ENCODE results near the gene SCAMP1. TPM values are rescaled to one million over a fixed set of nuclear protein-coding genes. Genes with fewer than 3 reads are reported as not detected.
A peak's percentile ranks its signal among the peaks of the same experiment; 100 is the strongest.

Gene SCAMP1
- total and polyA plus RNA-seq, 5 donors from 2014 or later, result 22.1 to 44.8 (median 41.2) TPM

- H3K27me3 Mint-ChIP-seq, result peaks cover 55% of the 10 kb centered on the region
- peaks cover 0 to 2% (median 0%) of the 10 kb centered on the region in 7 donors for H3K9me3 Mint-ChIP-seq
Observed at GRCh38 chr5:78506261-78507024, 146.0 kb downstream of the SCAMP1 start.

GRCh38 chr5:78507531-78507930 lies 147.1 kb downstream of the SCAMP1 start:
- Histone ChIP-seq H3K27ac (ENCODE audit: insufficient read depth, low read length, poor library complexity, severe bottlenecking) (no peak overlapping the region), H3K4me3 (ENCODE audit: low read depth, low read length) (no peak overlapping the region), H3K9me3 (ENCODE audit: control insufficient read depth in 2 of 2, low read length in 2 of 2) (peaks cover 0 to 2% of the 10 kb centered on the region in 2 experiments), H3K4me1 (ENCODE audit: control insufficient read depth, insufficient read depth, low read length, poor library complexity, severe bottlenecking) (peaks cover 16% of the 10 kb centered on the region), H3K36me3 (ENCODE audit: control insufficient read depth, insufficient read depth, low read length) (no peaks in the 10 kb centered on the region), H3K27me3 (ENCODE audit: control insufficient read depth, insufficient read depth, low read length) (peaks cover 35% of the 10 kb centered on the region)
- H3K27ac Mint-ChIP-seq, result no peak overlapping the region
- peaks cover 0 to 17% (median 7%) of the 10 kb centered on the region in 4 donors for H3K4me1 Mint-ChIP-seq
- H3K27me3 Mint-ChIP-seq, result peaks cover 56% of the 10 kb centered on the region
- ATAC-seq (ENCODE audit: low read depth in 2 of 2) (no peak), DNase-seq (no peak)
- H3K36me3 Mint-ChIP-seq, result no peaks in the 10 kb centered on the region
- H3K4me3 Mint-ChIP-seq, result peak overlapping the region in 1 of 4 donors; percentile 36
- H3K9me3 Mint-ChIP-seq, result peaks cover 0 to 2% (median 0%) of the 10 kb centered on the region in 7 donors

More at GRCh38 chr5:78506261-78507024, 146.0 kb downstream of the SCAMP1 start:
- ATAC-seq (ENCODE audit: low read depth in 2 of 2) (no peak), DNase-seq (no peak)
- no peak overlapping the region for H3K4me3 ChIP-seq (ENCODE audit: low read depth, low read length)
- no peaks in the 10 kb centered on the region for H3K36me3 Mint-ChIP-seq
- peaks cover 0 to 17% (median 7%) of the 10 kb centered on the region in 4 donors for H3K4me1 Mint-ChIP-seq
- H3K4me3 Mint-ChIP-seq, result no peak overlapping the region
- H3K4me1 ChIP-seq (ENCODE audit: control insufficient read depth, insufficient read depth, low read length, poor library complexity, severe bottlenecking), result peaks cover 16% of the 10 kb centered on the region
- H3K27ac ChIP-seq (ENCODE audit: insufficient read depth, low read length, poor library complexity, severe bottlenecking), result no peak overlapping the region
- H3K27ac Mint-ChIP-seq, result no peak overlapping the region
- H3K9me3 ChIP-seq (ENCODE audit: control insufficient read depth in 2 of 2, low read length in 2 of 2), result peaks cover 0 to 2% of the 10 kb centered on the region in 2 experiments
- no peaks in the 10 kb centered on the region for H3K36me3 ChIP-seq (ENCODE audit: control insufficient read depth, insufficient read depth, low read length)
- peaks cover 30% of the 10 kb centered on the region for H3K27me3 ChIP-seq (ENCODE audit: control insufficient read depth, insufficient read depth, low read length)

GRCh38 chr5:78508186-78508765 lies 147.9 kb downstream of the SCAMP1 start:
- H3K27me3 Mint-ChIP-seq, result peaks cover 61% of the 10 kb centered on the region
- Histone ChIP-seq H3K36me3 (ENCODE audit: control insufficient read depth, insufficient read depth, low read length) (no peaks in the 10 kb centered on the region), H3K4me3 (ENCODE audit: low read depth, low read length) (no peak overlapping the region), H3K4me1 (ENCODE audit: control insufficient read depth, insufficient read depth, low read length, poor library complexity, severe bottlenecking) (peaks cover 16% of the 10 kb centered on the region), H3K27ac (ENCODE audit: insufficient read depth, low read length, poor library complexity, severe bottlenecking) (no peak overlapping the region), H3K27me3 (ENCODE audit: control insufficient read depth, insufficient read depth, low read length) (peaks cover 34% of the 10 kb centered on the region), H3K9me3 (ENCODE audit: control insufficient read depth in 2 of 2, low read length in 2 of 2) (peaks cover 0 to 2% of the 10 kb centered on the region in 2 experiments)
- peaks cover 0 to 2% (median 0%) of the 10 kb centered on the region in 7 donors for H3K9me3 Mint-ChIP-seq
- DNase-seq (no peak), ATAC-seq (ENCODE audit: low read depth in 2 of 2) (no peak)
- peak overlapping the region in 1 of 4 donors; percentile 36 for H3K4me3 Mint-ChIP-seq
- H3K27ac Mint-ChIP-seq, result no peak overlapping the region
- no peaks in the 10 kb centered on the region for H3K36me3 Mint-ChIP-seq
- H3K4me1 Mint-ChIP-seq, result peaks cover 0 to 17% (median 7%) of the 10 kb centered on the region in 4 donors

GRCh38 chr5:78509145-78509865 lies 148.9 kb downstream of the SCAMP1 start:
- peak overlapping the region; percentile 59 for H3K4me3 ChIP-seq (ENCODE audit: low read depth, low read length)

GRCh38 chr5:78509884-78510769 lies 149.7 kb downstream of the SCAMP1 start:
- Histone ChIP-seq H3K27me3 (ENCODE audit: control insufficient read depth, insufficient read depth, low read length) (peaks cover 31% of the 10 kb centered on the region), H3K36me3 (ENCODE audit: control insufficient read depth, insufficient read depth, low read length) (no peaks in the 10 kb centered on the region), H3K4me1 (ENCODE audit: control insufficient read depth, insufficient read depth, low read length, poor library complexity, severe bottlenecking) (peaks cover 16% of the 10 kb centered on the region), H3K9me3 (ENCODE audit: control insufficient read depth in 2 of 2, low read length in 2 of 2) (peaks cover 0 to 2% of the 10 kb centered on the region in 2 experiments), H3K27ac (ENCODE audit: insufficient read depth, low read length, poor library complexity, severe bottlenecking) (no peak overlapping the region), H3K4me3 (ENCODE audit: low read depth, low read length) (peak overlapping the region; percentile 59)
- Mint-ChIP-seq H3K27me3 (peaks cover 66% of the 10 kb centered on the region), H3K36me3 (no peaks in the 10 kb centered on the region), H3K4me3 (peak overlapping the region; percentile 77 to 84 (median 80)), H3K9me3 (peaks cover 0 to 2% (median 0%) of the 10 kb centered on the region in 7 donors), H3K4me1 (peaks cover 0 to 17% (median 7%) of the 10 kb centered on the region in 4 donors), H3K27ac (no peak overlapping the region)
- peak in 2 of 3 donors; percentile 8 to 32 for DNase-seq
- ATAC-seq (ENCODE audit: low read depth in 2 of 2), result peak; percentile 54 to 59

More at GRCh38 chr5:78509145-78509865, 148.9 kb downstream of the SCAMP1 start:
- peaks cover 0 to 2% (median 0%) of the 10 kb centered on the region in 7 donors for H3K9me3 Mint-ChIP-seq
- ATAC-seq (ENCODE audit: low read depth in 2 of 2) (peak; percentile 6 to 21), DNase-seq (peak in 1 of 3 donors; percentile 37)
- no peaks in the 10 kb centered on the region for H3K36me3 Mint-ChIP-seq
- H3K27ac Mint-ChIP-seq, result no peak overlapping the region
- H3K4me1 Mint-ChIP-seq, result peaks cover 0 to 17% (median 7%) of the 10 kb centered on the region in 4 donors
- no peaks in the 10 kb centered on the region for H3K36me3 ChIP-seq (ENCODE audit: control insufficient read depth, insufficient read depth, low read length)
- peaks cover 16% of the 10 kb centered on the region for H3K4me1 ChIP-seq (ENCODE audit: control insufficient read depth, insufficient read depth, low read length, poor library complexity, severe bottlenecking)
- peaks cover 34% of the 10 kb centered on the region for H3K27me3 ChIP-seq (ENCODE audit: control insufficient read depth, insufficient read depth, low read length)
- H3K27me3 Mint-ChIP-seq, result peaks cover 65% of the 10 kb centered on the region
- peak overlapping the region; percentile 3 to 84 (median 78) for H3K4me3 Mint-ChIP-seq
- H3K27ac ChIP-seq (ENCODE audit: insufficient read depth, low read length, poor library complexity, severe bottlenecking), result no peak overlapping the region
- H3K9me3 ChIP-seq (ENCODE audit: control insufficient read depth in 2 of 2, low read length in 2 of 2), result peaks cover 0 to 2% of the 10 kb centered on the region in 2 experiments

GRCh38 chr5:78511121-78511906 lies 150.9 kb downstream of the SCAMP1 start:
- H3K27ac Mint-ChIP-seq, result peak overlapping the region in 1 of 3 donors; percentile 59
- Histone ChIP-seq H3K27me3 (ENCODE audit: control insufficient read depth, insufficient read depth, low read length) (peaks cover 38% of the 10 kb centered on the region), H3K27ac (ENCODE audit: insufficient read depth, low read length, poor library complexity, severe bottlenecking) (no peak overlapping the region), H3K36me3 (ENCODE audit: control insufficient read depth, insufficient read depth, low read length) (no peaks in the 10 kb centered on the region), H3K4me1 (ENCODE audit: control insufficient read depth, insufficient read depth, low read length, poor library complexity, severe bottlenecking) (peaks cover 16% of the 10 kb centered on the region), H3K9me3 (ENCODE audit: control insufficient read depth in 2 of 2, low read length in 2 of 2) (no peaks in the 10 kb centered on the region), H3K4me3 (ENCODE audit: low read depth, low read length) (no peak overlapping the region)
- peaks cover 0 to 2% (median 0%) of the 10 kb centered on the region in 7 donors for H3K9me3 Mint-ChIP-seq
- ATAC-seq (ENCODE audit: low read depth in 2 of 2) (no peak), DNase-seq (no peak)
- H3K36me3 Mint-ChIP-seq, result no peaks in the 10 kb centered on the region
- H3K4me3 Mint-ChIP-seq, result peak overlapping the region in 3 of 4 donors; percentile 40 to 84 (median 80)
- peaks cover 0 to 17% (median 7%) of the 10 kb centered on the region in 4 donors for H3K4me1 Mint-ChIP-seq
- peaks cover 66% of the 10 kb centered on the region for H3K27me3 Mint-ChIP-seq

Data from CD4-positive, CD25-positive, alpha-beta regulatory T cell (primary cell).